Suprapubic skin (tissue), 3 donors: ENCODE data around the gene FLOT1.

Experiments used
- POLR2A ChIP-seq, 2 donors: fragments of 450-650 bp; IDR thresholded peaks; one replicate each; pipeline ENCODE4 v1.6.1; 2017; ENCODE audit warnings: antibody characterized with exemption in 2 of 2, mild to moderate bottlenecking in 2 of 2, moderate library complexity in 2 of 2
- TF ChIP-seq, protein P1 (sequence below), 2 donors: fragments of 200-600 bp in 1 of 2; fragments of 450-650 bp in 1 of 2; sonication (generic) in 1 of 2; IDR thresholded peaks; one replicate each; pipeline ENCODE4 v1.5.1; 2016 to 2019; ENCODE audit warnings: antibody characterized with exemption in 2 of 2, mild to moderate bottlenecking in 1 of 2, moderate library complexity in 1 of 2

DNA sequence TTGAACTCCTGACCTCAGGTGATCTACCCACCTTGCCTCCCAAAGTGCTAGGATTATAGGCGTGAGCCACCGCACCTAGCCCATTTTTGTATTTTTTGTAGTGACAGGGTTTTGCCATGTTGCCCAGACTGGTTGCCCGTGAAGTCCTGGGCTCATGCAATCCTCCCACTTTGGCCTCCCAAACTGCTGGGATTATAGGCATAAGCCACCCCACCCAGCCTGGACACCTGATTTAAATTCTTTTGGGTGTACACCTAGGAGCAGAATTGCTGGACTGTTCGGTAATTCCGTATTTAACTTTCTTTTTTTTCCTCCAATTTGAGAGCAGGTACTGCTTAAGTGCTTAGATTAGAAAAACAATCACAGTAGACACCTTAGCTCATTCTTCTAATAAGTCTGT is 46.1 kb downstream of the FLOT1 start:
- TF ChIP-seq POLR2A (IDR thresholded peaks at IDR 0.05): no peak
- TF ChIP-seq, protein P1, sequence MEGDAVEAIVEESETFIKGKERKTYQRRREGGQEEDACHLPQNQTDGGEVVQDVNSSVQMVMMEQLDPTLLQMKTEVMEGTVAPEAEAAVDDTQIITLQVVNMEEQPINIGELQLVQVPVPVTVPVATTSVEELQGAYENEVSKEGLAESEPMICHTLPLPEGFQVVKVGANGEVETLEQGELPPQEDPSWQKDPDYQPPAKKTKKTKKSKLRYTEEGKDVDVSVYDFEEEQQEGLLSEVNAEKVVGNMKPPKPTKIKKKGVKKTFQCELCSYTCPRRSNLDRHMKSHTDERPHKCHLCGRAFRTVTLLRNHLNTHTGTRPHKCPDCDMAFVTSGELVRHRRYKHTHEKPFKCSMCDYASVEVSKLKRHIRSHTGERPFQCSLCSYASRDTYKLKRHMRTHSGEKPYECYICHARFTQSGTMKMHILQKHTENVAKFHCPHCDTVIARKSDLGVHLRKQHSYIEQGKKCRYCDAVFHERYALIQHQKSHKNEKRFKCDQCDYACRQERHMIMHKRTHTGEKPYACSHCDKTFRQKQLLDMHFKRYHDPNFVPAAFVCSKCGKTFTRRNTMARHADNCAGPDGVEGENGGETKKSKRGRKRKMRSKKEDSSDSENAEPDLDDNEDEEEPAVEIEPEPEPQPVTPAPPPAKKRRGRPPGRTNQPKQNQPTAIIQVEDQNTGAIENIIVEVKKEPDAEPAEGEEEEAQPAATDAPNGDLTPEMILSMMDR (IDR thresholded peaks at IDR 0.05): no peak
